Measurements from ENCODE around the gene UNC119. TPM values are rescaled to one million over a fixed set of nuclear protein-coding genes. Genes with fewer than 3 reads are reported as not detected.
"Not testable (repeated sequence)": the region's sequence is repeated elsewhere in the genome, so short reads cannot be mapped to it uniquely, and the experiment has no call there.

The UNC119 gene
- total and polyA plus RNA-seq, 2 experiments from 2014 or later, result 101 to 124 TPM

DNA sequence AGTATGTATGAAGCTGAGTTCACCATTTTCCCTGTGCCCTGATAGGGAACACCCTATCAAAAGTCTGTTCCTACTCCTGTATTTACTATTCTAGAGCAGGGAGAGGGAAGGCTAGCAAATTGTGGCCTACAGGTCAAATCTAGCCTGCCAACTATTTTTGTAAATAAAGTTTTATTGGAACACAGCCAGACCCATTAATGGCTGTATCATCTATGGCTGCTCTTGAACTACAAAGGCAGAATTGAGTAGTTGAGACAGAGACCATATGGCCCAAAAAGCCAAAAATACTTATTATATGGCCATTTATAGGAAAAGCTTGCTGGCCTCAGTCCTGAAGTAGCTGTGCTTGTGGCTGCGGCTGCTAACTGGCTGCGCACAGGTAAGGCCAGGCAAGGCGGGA is 28.5 kb upstream of the UNC119 start:
- H3K27me3 ChIP-seq, result no peaks in the 10 kb centered on the region
- TF ChIP-seq, protein P1, sequence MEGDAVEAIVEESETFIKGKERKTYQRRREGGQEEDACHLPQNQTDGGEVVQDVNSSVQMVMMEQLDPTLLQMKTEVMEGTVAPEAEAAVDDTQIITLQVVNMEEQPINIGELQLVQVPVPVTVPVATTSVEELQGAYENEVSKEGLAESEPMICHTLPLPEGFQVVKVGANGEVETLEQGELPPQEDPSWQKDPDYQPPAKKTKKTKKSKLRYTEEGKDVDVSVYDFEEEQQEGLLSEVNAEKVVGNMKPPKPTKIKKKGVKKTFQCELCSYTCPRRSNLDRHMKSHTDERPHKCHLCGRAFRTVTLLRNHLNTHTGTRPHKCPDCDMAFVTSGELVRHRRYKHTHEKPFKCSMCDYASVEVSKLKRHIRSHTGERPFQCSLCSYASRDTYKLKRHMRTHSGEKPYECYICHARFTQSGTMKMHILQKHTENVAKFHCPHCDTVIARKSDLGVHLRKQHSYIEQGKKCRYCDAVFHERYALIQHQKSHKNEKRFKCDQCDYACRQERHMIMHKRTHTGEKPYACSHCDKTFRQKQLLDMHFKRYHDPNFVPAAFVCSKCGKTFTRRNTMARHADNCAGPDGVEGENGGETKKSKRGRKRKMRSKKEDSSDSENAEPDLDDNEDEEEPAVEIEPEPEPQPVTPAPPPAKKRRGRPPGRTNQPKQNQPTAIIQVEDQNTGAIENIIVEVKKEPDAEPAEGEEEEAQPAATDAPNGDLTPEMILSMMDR (IDR thresholded peaks at IDR 0.05; ENCODE audit: low read depth, low read length), result no peak
- H3K36me3 ChIP-seq, result peaks cover 39% of the 10 kb centered on the region
- peaks cover 1% of the 10 kb centered on the region for H3K4me1 ChIP-seq (ENCODE audit: low read depth)
- no peaks in the 10 kb centered on the region for H3K9me3 ChIP-seq (ENCODE audit: low read depth)
- no peak for DNase-seq (ENCODE audit: low read depth in 1 of 2, low spot score in 1 of 2)
- H3K4me3 ChIP-seq, result no peak overlapping the region
- H3K27ac ChIP-seq, result no peak overlapping the region

DNA sequence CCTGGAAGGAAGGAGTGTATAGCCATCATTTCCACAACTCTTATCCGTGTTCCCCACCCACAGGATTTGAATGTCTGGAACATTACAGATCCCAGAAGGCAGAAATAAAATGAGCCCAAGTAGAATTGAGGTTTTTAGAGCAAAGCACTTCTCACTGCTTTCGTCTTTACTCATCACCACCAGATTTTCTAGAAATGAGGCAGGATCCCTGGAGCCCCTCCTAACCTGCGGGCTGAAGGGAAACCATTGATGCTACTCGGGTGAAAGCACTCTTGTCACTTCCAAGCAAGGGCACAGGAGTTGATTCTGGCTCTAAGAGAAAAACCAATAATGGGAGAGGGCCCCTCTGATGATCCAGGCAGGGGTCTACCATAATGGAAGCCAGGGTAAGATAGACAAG is 27.1 kb upstream of the UNC119 start:
- no peaks in the 10 kb centered on the region for H3K27me3 ChIP-seq
- H3K4me3 ChIP-seq, result no peak overlapping the region
- DNase-seq (ENCODE audit: low read depth in 1 of 2, low spot score in 1 of 2), result no peak
- no peak overlapping the region for H3K27ac ChIP-seq
- H3K9me3 ChIP-seq (ENCODE audit: low read depth), result no peaks in the 10 kb centered on the region
- TF ChIP-seq, protein P1 (IDR thresholded peaks at IDR 0.05; ENCODE audit: low read depth, low read length), result no peak
- peaks cover 10% of the 10 kb centered on the region for H3K4me1 ChIP-seq (ENCODE audit: low read depth)
- H3K36me3 ChIP-seq, result peaks cover 29% of the 10 kb centered on the region

DNA sequence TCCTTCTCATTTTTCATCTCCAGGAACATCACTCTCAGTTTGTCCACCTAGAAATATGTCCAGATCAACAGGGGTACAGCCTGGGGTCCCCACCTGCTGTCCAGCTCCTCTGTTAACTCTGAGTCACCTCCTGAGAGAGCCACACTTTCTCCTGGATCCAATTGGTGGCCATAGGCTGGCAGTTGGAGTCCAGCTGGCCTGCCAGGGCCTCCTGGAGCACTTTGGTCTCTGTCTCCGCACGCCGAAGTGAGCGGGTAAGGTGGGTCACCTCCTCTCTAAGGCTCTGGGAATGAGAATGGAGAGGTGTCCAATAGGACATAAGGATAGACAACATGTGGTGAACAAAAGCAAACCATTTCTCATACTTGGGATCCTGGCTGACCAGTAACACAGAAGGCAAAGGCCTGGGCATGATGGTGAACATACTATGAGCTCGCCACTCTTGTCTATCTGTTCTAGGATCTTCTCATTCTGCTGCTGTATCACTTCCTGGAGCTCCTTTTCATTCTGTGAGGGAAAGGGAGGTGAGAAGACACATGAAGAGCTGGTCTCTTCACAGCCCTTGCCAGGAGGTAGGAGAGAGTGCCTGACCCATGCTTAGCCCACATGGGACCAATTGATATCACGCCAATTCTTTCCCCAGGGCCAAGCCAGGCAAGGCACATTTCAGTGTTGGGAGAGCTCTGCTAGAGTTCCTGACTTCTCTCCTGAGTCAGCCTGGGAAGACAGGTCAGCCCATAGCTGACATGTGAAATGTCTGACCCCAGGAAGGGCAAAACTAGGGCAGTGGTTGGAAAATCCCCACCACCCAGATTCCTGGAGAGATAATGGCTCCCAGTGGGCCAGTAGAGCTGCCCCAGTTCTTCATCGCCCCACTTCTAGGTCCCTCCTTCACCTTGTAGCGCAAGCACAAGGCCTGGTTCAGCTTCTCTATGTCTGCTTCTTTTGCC is 26.1 kb upstream of the UNC119 start:
- no peak for DNase-seq (ENCODE audit: low read depth in 1 of 2, low spot score in 1 of 2)
- peaks cover 10% of the 10 kb centered on the region for H3K4me1 ChIP-seq (ENCODE audit: low read depth)
- peaks cover 19% of the 10 kb centered on the region for H3K36me3 ChIP-seq
- TF ChIP-seq, protein P1 (IDR thresholded peaks at IDR 0.05; ENCODE audit: low read depth, low read length), result no peak
- no peak overlapping the region for H3K27ac ChIP-seq
- no peaks in the 10 kb centered on the region for H3K27me3 ChIP-seq
- H3K4me3 ChIP-seq, result no peak overlapping the region
- no peaks in the 10 kb centered on the region for H3K9me3 ChIP-seq (ENCODE audit: low read depth)

DNA sequence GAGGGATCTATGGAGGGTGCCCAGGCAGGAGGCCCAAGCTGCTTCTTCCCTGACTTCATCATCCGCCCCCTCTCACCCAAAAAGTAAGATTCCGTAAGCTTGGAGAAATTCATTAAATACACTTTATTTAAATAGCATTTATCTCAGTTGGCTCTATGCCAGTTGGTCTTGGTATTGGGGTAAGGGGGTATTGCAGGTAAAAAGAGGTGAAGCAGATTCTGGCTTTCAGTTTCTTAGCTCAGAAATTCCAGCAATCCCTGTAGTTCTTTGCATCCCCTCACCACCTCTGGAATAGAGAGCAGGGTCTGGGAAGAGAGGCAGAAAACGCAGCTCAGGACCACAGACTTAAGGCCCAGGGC is 25.0 kb upstream of the UNC119 start:
- Histone ChIP-seq H3K4me1 (ENCODE audit: low read depth) (peaks cover 10% of the 10 kb centered on the region), H3K36me3 (peaks cover 10% of the 10 kb centered on the region), H3K4me3 (no peak overlapping the region), H3K9me3 (ENCODE audit: low read depth) (no peaks in the 10 kb centered on the region), H3K27me3 (no peaks in the 10 kb centered on the region), H3K27ac (no peak overlapping the region)
- DNase-seq (ENCODE audit: low read depth in 1 of 2, low spot score in 1 of 2), result no peak
- TF ChIP-seq, protein P1 (IDR thresholded peaks at IDR 0.05; ENCODE audit: low read depth, low read length), result no peak

DNA sequence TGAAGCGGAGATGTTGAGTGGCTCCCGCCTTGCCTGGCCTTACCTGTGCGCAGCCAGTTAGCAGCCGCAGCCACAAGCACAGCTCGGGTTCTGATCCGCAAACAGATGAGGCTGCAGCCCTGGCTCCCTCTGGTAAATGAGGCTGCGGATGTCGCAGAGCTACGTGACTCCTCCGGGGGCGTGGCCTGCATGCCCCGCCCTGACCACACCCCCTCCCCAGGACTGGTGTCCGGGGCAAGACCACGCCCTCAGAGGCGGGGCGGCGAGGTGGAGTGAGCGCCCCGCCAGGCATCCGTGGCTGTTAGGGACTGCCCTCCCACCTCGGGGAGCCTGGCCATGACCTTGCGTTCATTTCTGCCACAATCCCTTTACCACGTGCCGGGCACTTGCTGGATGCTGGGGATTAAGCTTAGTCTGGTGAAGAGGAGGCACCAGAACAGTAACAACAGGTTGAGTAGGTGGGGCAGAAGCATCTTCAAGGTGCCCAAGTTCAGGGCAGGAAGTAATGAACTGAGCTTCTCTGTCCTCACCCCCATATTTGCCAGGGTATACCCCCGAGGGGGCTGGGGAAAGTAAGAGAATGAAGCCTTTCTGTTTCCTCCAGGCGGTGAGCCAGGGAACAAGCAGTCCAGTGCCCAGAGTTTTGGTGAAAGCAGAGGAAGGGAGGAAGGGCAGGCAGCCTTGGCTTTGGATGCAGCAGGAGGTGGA is 24.5 kb upstream of the UNC119 start, which contains the start of gene ALDOC:
Gene ALDOC, minus strand, starts transcription at position 138 of the 708 bp plus-strand sequence. CDS start 1,363 bp downstream, outside the sequence.
- no peaks in the 10 kb centered on the region for H3K27me3 ChIP-seq
- no peaks in the 10 kb centered on the region for H3K9me3 ChIP-seq (ENCODE audit: low read depth)
- TF ChIP-seq, protein P1 (IDR thresholded peaks at IDR 0.05; ENCODE audit: low read depth, low read length), result no peak
- H3K4me1 ChIP-seq (ENCODE audit: low read depth), result peaks cover 12% of the 10 kb centered on the region
- peak within 1 kb of the TSS; percentile 2 for H3K27ac ChIP-seq
- H3K36me3 ChIP-seq, result peaks cover 7% of the 10 kb centered on the region
- DNase-seq (ENCODE audit: low read depth in 1 of 2, low spot score in 1 of 2), result peak; percentile 95 to 97
- H3K4me3 ChIP-seq, result peak within 1 kb of the TSS; percentile 18

DNA sequence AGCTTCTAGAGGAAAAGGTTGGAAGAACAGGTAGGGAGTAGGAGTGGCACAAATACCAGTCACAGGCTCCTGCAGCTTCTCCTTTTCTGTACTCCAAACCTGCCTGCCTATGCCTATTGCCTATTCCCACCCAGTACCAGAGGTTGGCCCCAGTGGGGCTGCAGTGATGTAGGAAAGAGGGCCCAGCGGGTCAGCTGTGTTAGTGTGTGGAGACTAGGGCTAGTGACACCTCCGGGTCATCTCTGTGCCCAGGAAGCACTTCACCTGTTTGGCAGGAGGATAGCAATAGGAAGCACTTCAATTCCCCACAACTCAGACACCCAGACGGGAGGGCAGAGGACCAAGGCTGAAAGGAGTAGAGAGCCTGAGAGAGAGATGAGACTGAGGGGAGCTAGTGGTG is 23.6 kb upstream of the UNC119 start:
- H3K4me3 ChIP-seq, result peak overlapping the region; percentile 18
- not testable (repeated sequence) for H3K27me3 ChIP-seq; H3K27ac ChIP-seq; H3K9me3 ChIP-seq (ENCODE audit: low read depth); H3K36me3 ChIP-seq; DNase-seq (ENCODE audit: low read depth in 1 of 2, low spot score in 1 of 2)
- H3K4me1 ChIP-seq (ENCODE audit: low read depth), result peaks cover 14% of the 10 kb centered on the region
